IMR-90 (cell line): ENCODE results near the gene TBX10. TPM values are rescaled to one million over a fixed set of nuclear protein-coding genes. Genes with fewer than 3 reads are reported as not detected.

Source experiments
- ATAC-seq: fragments of 200-7000 bp; cut with Tn5 transposase; 2 replicates; pipeline ENCODE4 v1.9.1; 2020; ENCODE audit warnings: low read depth, mild to moderate bottlenecking, moderate library complexity
- BruUV-seq: library from RNA; stranded (reverse); fragments of 400-500 nt; replicated peaks from 2 replicates; lab custom pipeline; 2021; lab: Mats Ljungman, UMichigan
- CTCF ChIA-PET: fragments of 300-600 bp; formaldehyde crosslinking; extraction: SDS; loops from one replicate; lab custom pipeline; 2021; ENCODE audit warnings: antibody characterized with exemption; lab: Yijun Ruan, JAX
- POLR2A ChIA-PET: fragments of 300-600 bp; sonication (Branson Sonifier 250); formaldehyde crosslinking; loops from one replicate; lab custom pipeline; 2022; ENCODE audit warnings: antibody characterized with exemption; ENCODE audit not compliant: unreplicated experiment; lab: Charles Lee
- DNase-seq: peaks from one replicate; pipeline ENCODE4 v3.0.0; 2013
- H2AFZ ChIP-seq: replicated peaks from 2 replicates; pipeline ENCODE3; 2013; ENCODE audit warnings: low read length, mild to moderate bottlenecking; ENCODE audit not compliant: poor library complexity
- H2AK5ac ChIP-seq: 2 replicates; pipeline ENCODE4 v1.6.1; 2013; ENCODE audit warnings: low read depth, low read length, inconsistent platforms
- H2AK9ac ChIP-seq: replicated peaks from 2 replicates; pipeline ENCODE3; 2013; ENCODE audit warnings: mild to moderate bottlenecking, low read depth, low read length, moderate library complexity; ENCODE audit not compliant: poor library complexity
- H2BK120ac ChIP-seq: 2 replicates; pipeline ENCODE4 v1.6.1; 2013; ENCODE audit warnings: low read depth, low read length, inconsistent platforms
- H2BK15ac ChIP-seq: 3 replicates; pipeline ENCODE4 v1.6.1; 2013; ENCODE audit warnings: low read depth, low read length, inconsistent platforms
- H2BK20ac ChIP-seq: 2 replicates; pipeline ENCODE4 v1.6.1; 2013; ENCODE audit warnings: low read depth, mild to moderate bottlenecking, inconsistent platforms, low read length, moderate library complexity
- H2BK5ac ChIP-seq: 2 replicates; pipeline ENCODE4 v1.6.1; 2013; ENCODE audit warnings: mild to moderate bottlenecking, low read depth, low read length, inconsistent platforms; ENCODE audit not compliant: poor library complexity, severe bottlenecking
- H3K14ac ChIP-seq: replicated peaks from 2 replicates; pipeline ENCODE4 v1.6.1; 2013; ENCODE audit warnings: low read depth, low read length, inconsistent platforms
- H3K18ac ChIP-seq: 2 replicates; pipeline ENCODE4 v1.6.1; 2013; ENCODE audit warnings: low read depth, low read length, control low read depth
- H3K23ac ChIP-seq: 2 replicates; pipeline ENCODE4 v1.6.1; 2013; ENCODE audit warnings: low read depth, low read length, inconsistent platforms
- H3K27ac ChIP-seq: 2 replicates; pipeline ENCODE4 v1.5.1; 2013; ENCODE audit warnings: mild to moderate bottlenecking, control low read depth, low read length; ENCODE audit not compliant: insufficient read depth
- H3K27me3 ChIP-seq: 2 replicates; pipeline ENCODE4 v1.6.1; 2013; ENCODE audit warnings: low read length; ENCODE audit not compliant: control insufficient read depth, insufficient read depth
- H3K36me3 ChIP-seq: 2 replicates; pipeline ENCODE4 v1.6.1; 2013; ENCODE audit warnings: low read length, mixed read lengths; ENCODE audit not compliant: control insufficient read depth, insufficient read depth
- H3K4ac ChIP-seq: 2 replicates; pipeline ENCODE4 v1.6.1; 2013; ENCODE audit warnings: low read depth, low read length, inconsistent platforms
- H3K4me1 ChIP-seq: 2 replicates; pipeline ENCODE4 v1.6.1; 2013; ENCODE audit warnings: low read length, mixed read lengths; ENCODE audit not compliant: control insufficient read depth, insufficient read depth
- H3K4me2 ChIP-seq: 2 replicates; pipeline ENCODE4 v1.6.1; 2013; ENCODE audit warnings: low read depth, mild to moderate bottlenecking, control low read depth, low read length, moderate library complexity
- H3K4me3 ChIP-seq: 2 replicates; pipeline ENCODE4 v1.5.1; 2013; ENCODE audit warnings: low read depth, mild to moderate bottlenecking, control low read depth, low read length, moderate library complexity; ENCODE audit not compliant: insufficient read depth
- H3K56ac ChIP-seq: 2 replicates; pipeline ENCODE4 v1.6.1; 2013; ENCODE audit warnings: low read length, inconsistent platforms; ENCODE audit not compliant: insufficient read depth; ENCODE audit errors: extremely low read depth
- H3K79me1 ChIP-seq, 2 experiments: 2 replicates each; pipeline ENCODE4 v1.6.1; 2013; ENCODE audit warnings: low read length in 2 of 2, inconsistent platforms in 1 of 2, low read depth in 1 of 2
- H3K9ac ChIP-seq: 2 replicates; pipeline ENCODE4 v1.6.1; 2013; ENCODE audit warnings: low read depth, low read length, control low read depth
- H3K9me1 ChIP-seq: 2 replicates; pipeline ENCODE4 v1.6.1; 2013; ENCODE audit warnings: low read length, inconsistent platforms; ENCODE audit not compliant: insufficient read depth
- H3K9me3 ChIP-seq: 2 replicates; pipeline ENCODE4 v1.6.1; 2013; ENCODE audit warnings: low read length; ENCODE audit not compliant: control insufficient read depth, insufficient read depth
- H4K20me1 ChIP-seq: 2 replicates; pipeline ENCODE4 v1.6.1; 2013; ENCODE audit warnings: low read length, inconsistent platforms; ENCODE audit not compliant: insufficient read depth
- H4K5ac ChIP-seq: 2 replicates; pipeline ENCODE4 v1.6.1; 2013; ENCODE audit warnings: mild to moderate bottlenecking, low read depth, low read length, control low read depth
- H4K8ac ChIP-seq, 2 experiments: 2 replicates each; pipeline ENCODE4 v1.6.1; 2013; ENCODE audit warnings: low read depth in 2 of 2, low read length in 2 of 2, control low read depth in 1 of 2, inconsistent platforms in 1 of 2
- H4K91ac ChIP-seq: 2 replicates; pipeline ENCODE4 v1.6.1; 2013; ENCODE audit warnings: low read depth, low read length, inconsistent platforms; ENCODE audit not compliant: insufficient read depth
- MAZ ChIP-seq: IDR thresholded peaks from 2 replicates; pipeline ENCODE4 v1.6.1; 2012; ENCODE audit warnings: low read depth, mild to moderate bottlenecking, low read length, improper control_type of control experiment, moderate library complexity, borderline replicate concordance
- RAD21 ChIP-seq: IDR thresholded peaks from 2 replicates; pipeline ENCODE4 v1.6.1; 2012; ENCODE audit warnings: low read length, improper control_type of control experiment
- WGBS, 2 experiments: methylation state at CpG; one replicate each; pipeline versions ENCODE4 v1.1.5 to v1.1.7; 2013; ENCODE audit warnings: missing lambda C conversion rate in 2 of 2; ENCODE audit not compliant: insufficient read length in 1 of 2; ENCODE audit errors: extremely low coverage in 2 of 2; 5-methylcytosine and 5-hydroxymethylcytosine counted together
- dilution Hi-C: fragments of 300-500 bp; cut with HindIII; formaldehyde crosslinking; loops from one replicate; pipeline ENCODE4 v1.14.3; 2018; ENCODE audit warnings: low sequenced_read_pairs; ENCODE audit not compliant: unreplicated experiment
- in situ Hi-C: fragments of 300-500 bp; cut with MboI; formaldehyde crosslinking; loops from 3 replicates; pipeline ENCODE4 v1.14.3; 2019; ENCODE audit warnings: low sequenced_read_pairs, inconsistent platforms, mixed read lengths
- intact Hi-C: fragments of 100-400 bp; cut with micrococcal nuclease; formaldehyde crosslinking; loops from 2 replicates; pipeline ENCODE4 v1.10.0; 2022
- polyA plus RNA-seq, 3 experiments: library from polyadenylated mRNA; depleted of rRNA; stranded (reverse); fragments of >200 nt; gene quantifications; 2 replicates each; pipeline ENCODE4 v1.2.3, GENCODE V29; 2012; ENCODE audit warnings: low replicate concordance in 1 of 3
- total RNA-seq: library from RNA; depleted of rRNA; stranded (reverse); fragments of >200 nt; gene quantifications from 2 replicates; pipeline ENCODE4 v1.2.3, GENCODE V29; 2012

Gene TBX10
- total and polyA plus RNA-seq, 2 of the 4 experiments (the other 2 are of a cell fraction), result not detected

- Histone ChIP-seq H3K27me3 (peaks cover 5% of the 10 kb centered on the region; the same call in 1 of the 2 replicates), H2AFZ (peak overlapping the region; percentile 32), H3K27ac (no peak overlapping the region), H3K56ac (no peak overlapping the region), H3K9me3 (no peaks in the 10 kb centered on the region), H2AK9ac (peak overlapping the region; percentile 91), H2BK120ac (no peak overlapping the region), H3K14ac (no peak overlapping the region), H3K18ac (no peak overlapping the region), H4K5ac (no peak overlapping the region), H2AK5ac (no peak overlapping the region), H4K8ac (no peak overlapping the region; a peak in 1 of 4 replicates), H3K4me1 (0 out of 2 replicates have a peak, but pooled peaks cover 3% of the 10 kb centered on the region), H3K4me2 (no peak overlapping the region), H3K23ac (no peak overlapping the region), H3K79me1 (no peaks in the 10 kb centered on the region), H3K9me1 (peaks cover 4% of the 10 kb centered on the region; the same call in 1 of the 2 replicates), H3K36me3 (no peaks in the 10 kb centered on the region), H3K9ac (no peak overlapping the region), H4K91ac (no peak overlapping the region), H3K4ac (no peak overlapping the region), H4K20me1 (no peaks in the 10 kb centered on the region), H3K4me3 (no peak overlapping the region), H2BK5ac (no peak overlapping the region), H2BK15ac (no peak overlapping the region), H2BK20ac (no peak overlapping the region)
- dilution Hi-C loops (no loop called here), in situ Hi-C loops (no loop called here), intact Hi-C loops (no loop called here)
- TF ChIP-seq MAZ, result no peak
- no peak for TF ChIP-seq RAD21
- no peak for ATAC-seq
- ChIA-PET POLR2A (no interaction called here), CTCF (no interaction called here)
- 81% methylated on average over 3 of the region's 7 CpGs; no CpG with 5 or more reads in 1 of the 2 experiments for WGBS, 2 experiments
- no peak for DNase-seq
- no TSS peak for BruUV-seq
Measured at GRCh38 chr11:67631411-67631810, 8.2 kb downstream of the TBX10 start.
